Measurements from ENCODE around the gene LRTM2. TPM values are rescaled to one million over a fixed set of nuclear protein-coding genes. Genes with fewer than 3 reads are reported as not detected.

The LRTM2 gene
- total and polyA plus RNA-seq, 7 donors = 0.09 to 0.41 TPM; not detected in 5

DNA sequence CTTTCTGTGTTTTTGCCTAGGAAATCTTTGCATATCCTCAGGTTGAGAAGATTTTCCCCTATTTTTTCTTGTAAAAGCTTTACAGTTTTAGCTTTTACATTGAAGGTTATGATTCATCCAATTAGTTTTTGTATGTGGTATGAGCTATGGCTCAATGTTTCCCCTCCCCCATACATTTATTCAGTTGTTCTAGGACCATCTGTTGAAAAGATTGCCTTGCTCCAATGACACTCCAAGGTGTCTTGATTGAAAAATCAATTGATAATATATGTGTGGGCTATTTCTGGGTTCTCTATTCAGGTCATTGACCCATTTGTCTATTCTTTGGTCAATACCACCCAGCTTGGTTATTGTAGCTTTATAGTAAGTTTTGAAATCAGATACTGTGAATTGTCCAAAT, 42.6 kb downstream of the LRTM2 start:
- Histone ChIP-seq H3K27me3 (peaks cover 0 to 7% (median 3%) of the 10 kb centered on the region in 3 donors), H3K4me3 (no peak overlapping the region), H3K36me3 (no peaks in the 10 kb centered on the region), H3K27ac (no peak overlapping the region), H3K4me1 (no peaks in the 10 kb centered on the region), H3K9me3 (no peaks in the 10 kb centered on the region)
- TF ChIP-seq EP300 (IDR thresholded peaks at IDR 0.05) (no peak), POLR2AphosphoS5 (IDR thresholded peaks at IDR 0.05) (no peak), POLR2A (IDR thresholded peaks at IDR 0.05) (no peak)
- TF ChIP-seq, protein P1, sequence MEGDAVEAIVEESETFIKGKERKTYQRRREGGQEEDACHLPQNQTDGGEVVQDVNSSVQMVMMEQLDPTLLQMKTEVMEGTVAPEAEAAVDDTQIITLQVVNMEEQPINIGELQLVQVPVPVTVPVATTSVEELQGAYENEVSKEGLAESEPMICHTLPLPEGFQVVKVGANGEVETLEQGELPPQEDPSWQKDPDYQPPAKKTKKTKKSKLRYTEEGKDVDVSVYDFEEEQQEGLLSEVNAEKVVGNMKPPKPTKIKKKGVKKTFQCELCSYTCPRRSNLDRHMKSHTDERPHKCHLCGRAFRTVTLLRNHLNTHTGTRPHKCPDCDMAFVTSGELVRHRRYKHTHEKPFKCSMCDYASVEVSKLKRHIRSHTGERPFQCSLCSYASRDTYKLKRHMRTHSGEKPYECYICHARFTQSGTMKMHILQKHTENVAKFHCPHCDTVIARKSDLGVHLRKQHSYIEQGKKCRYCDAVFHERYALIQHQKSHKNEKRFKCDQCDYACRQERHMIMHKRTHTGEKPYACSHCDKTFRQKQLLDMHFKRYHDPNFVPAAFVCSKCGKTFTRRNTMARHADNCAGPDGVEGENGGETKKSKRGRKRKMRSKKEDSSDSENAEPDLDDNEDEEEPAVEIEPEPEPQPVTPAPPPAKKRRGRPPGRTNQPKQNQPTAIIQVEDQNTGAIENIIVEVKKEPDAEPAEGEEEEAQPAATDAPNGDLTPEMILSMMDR (IDR thresholded peaks at IDR 0.05) = no peak
- intact Hi-C loops (cut with DNase I) = no loop called here
- DNase-seq = no peak

DNA sequence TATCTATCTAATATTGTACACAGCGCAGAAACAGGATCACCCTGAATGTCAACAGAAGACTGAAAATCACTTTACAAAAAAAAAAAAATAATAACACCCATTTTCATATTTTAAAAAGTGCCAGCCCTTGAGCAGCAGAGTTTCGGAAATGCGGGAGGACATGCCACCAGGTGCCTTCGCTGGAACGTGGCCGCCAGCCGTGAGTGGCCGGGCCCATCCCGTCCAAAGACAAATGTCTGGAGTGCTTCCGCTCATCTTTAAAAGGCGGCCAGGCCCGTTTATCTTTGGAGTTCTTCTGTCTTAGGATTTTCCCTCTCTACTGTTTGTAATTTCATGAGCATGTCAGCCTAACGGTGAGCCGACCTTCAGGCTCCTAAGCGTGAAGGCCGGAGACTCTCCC, 43.5 kb downstream of the LRTM2 start:
- H3K27me3 ChIP-seq = peaks cover 0 to 7% (median 3%) of the 10 kb centered on the region in 3 donors
- 85 to 94% methylated on average over 16 of the region's 16 CpGs for WGBS, 2 donors
- H3K4me1 ChIP-seq = no peaks in the 10 kb centered on the region
- H3K27ac ChIP-seq = no peak overlapping the region
- no peaks in the 10 kb centered on the region for H3K9me3 ChIP-seq
- TF ChIP-seq EP300 (IDR thresholded peaks at IDR 0.05) = no peak
- TF ChIP-seq, protein P1 (IDR thresholded peaks at IDR 0.05) = no peak
- no peak for TF ChIP-seq POLR2A (IDR thresholded peaks at IDR 0.05)
- no peak for TF ChIP-seq POLR2AphosphoS5 (IDR thresholded peaks at IDR 0.05)
- no peaks in the 10 kb centered on the region for H3K36me3 ChIP-seq
- intact Hi-C loops (cut with DNase I) = no loop called here
- H3K4me3 ChIP-seq = no peak overlapping the region
- no peak for DNase-seq

DNA sequence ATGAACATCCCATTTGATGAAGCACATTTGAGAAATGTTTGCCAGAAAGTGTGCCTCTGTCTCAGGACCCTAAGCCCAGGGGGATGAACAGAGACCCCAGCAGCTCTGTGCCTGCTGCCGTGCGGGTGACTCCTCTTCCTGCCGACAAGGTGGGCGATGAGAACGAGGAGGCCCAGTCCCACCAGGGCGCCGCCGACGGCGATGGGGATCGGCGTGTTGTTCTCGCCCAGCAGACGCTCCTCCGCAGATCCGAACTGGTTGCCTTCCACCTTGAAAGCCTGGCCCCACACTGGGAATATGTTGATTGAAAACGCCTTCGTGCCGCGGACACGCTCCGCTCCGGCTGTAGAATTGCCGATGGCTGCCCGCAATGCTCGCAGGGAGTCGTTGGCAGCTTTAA, 44.1 kb downstream of the LRTM2 start:
- H3K36me3 ChIP-seq = no peaks in the 10 kb centered on the region
- no peak for DNase-seq
- no peak overlapping the region for H3K4me3 ChIP-seq
- no peak overlapping the region for H3K27ac ChIP-seq
- intact Hi-C loops (cut with DNase I) = no loop called here
- 65 to 84% methylated on average over 27 of the region's 27 CpGs for WGBS, 2 donors
- TF ChIP-seq POLR2A (IDR thresholded peaks at IDR 0.05) (no peak), POLR2AphosphoS5 (IDR thresholded peaks at IDR 0.05) (no peak), EP300 (IDR thresholded peaks at IDR 0.05) (no peak)
- TF ChIP-seq, protein P1 (IDR thresholded peaks at IDR 0.05) = no peak
- no peaks in the 10 kb centered on the region for H3K4me1 ChIP-seq
- no peaks in the 10 kb centered on the region for H3K9me3 ChIP-seq
- H3K27me3 ChIP-seq = peaks cover 0 to 7% (median 3%) of the 10 kb centered on the region in 3 donors

DNA sequence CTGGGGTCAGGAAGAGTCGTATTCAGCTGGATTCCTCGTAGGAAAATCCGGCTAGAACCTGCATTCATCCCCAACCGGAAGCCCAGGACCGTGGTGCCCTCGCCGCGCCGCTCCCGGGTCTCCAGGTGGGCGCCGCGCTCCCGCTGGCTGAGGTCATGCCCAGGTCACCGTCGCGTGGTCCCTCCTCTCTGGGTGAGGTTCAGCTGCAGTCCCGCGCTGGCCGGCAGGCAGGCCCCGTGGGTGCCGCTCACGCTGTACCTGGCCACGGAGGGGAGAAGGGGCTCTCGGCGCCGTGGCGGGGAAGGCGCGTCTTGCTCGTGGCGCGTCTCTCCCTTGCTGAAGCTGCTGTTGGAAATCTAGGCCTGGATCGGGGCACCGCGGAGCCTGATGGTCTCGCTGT, 44.5 kb downstream of the LRTM2 start:
- H3K9me3 ChIP-seq = no peaks in the 10 kb centered on the region
- no peak for DNase-seq
- H3K27me3 ChIP-seq = peaks cover 0 to 7% (median 3%) of the 10 kb centered on the region in 3 donors
- WGBS, 2 donors = 64 to 76% methylated on average over 37 of the region's 37 CpGs
- intact Hi-C loops (cut with DNase I) = no loop called here
- H3K4me3 ChIP-seq = no peak overlapping the region
- H3K27ac ChIP-seq = no peak overlapping the region
- no peak for TF ChIP-seq POLR2A (IDR thresholded peaks at IDR 0.05)
- TF ChIP-seq, protein P1 (IDR thresholded peaks at IDR 0.05) = no peak
- no peak for TF ChIP-seq EP300 (IDR thresholded peaks at IDR 0.05)
- no peak for TF ChIP-seq POLR2AphosphoS5 (IDR thresholded peaks at IDR 0.05)
- no peaks in the 10 kb centered on the region for H3K4me1 ChIP-seq
- H3K36me3 ChIP-seq = no peaks in the 10 kb centered on the region

DNA sequence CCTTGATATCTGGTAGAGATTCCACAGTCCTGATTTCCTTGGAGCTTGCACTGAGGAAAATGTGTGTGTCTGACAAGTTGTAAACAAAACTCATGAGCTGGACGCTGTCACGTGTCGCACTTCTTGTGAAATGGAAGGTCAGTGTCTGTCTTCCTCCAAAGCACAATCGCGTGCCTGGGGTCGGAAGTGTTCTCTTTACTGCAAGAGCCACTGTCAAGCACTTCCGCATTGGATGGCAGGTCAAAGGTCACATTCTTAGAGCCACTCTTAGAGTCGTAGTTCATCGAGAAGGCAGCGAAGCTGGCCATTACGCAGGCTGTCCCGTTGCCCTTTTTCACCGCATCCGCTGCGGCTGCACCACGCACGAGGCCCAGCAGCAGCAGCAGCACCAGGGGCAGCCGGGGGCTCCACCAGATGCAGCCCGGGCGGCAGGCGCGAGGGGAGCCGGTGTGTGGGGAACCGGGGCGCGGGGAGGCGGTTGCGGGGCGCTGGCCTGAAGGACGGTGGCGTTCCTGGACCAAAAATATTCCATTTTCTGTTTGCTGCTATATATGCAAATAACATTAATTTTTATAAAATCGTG, 45.0 kb downstream of the LRTM2 start:
- H3K4me3 ChIP-seq = no peak overlapping the region
- TF ChIP-seq, protein P1 (IDR thresholded peaks at IDR 0.05) = no peak
- TF ChIP-seq POLR2A (IDR thresholded peaks at IDR 0.05) = no peak
- no peak for TF ChIP-seq POLR2AphosphoS5 (IDR thresholded peaks at IDR 0.05)
- no peak for TF ChIP-seq EP300 (IDR thresholded peaks at IDR 0.05)
- peaks cover 0 to 7% (median 3%) of the 10 kb centered on the region in 3 donors for H3K27me3 ChIP-seq
- no peak for DNase-seq
- no peaks in the 10 kb centered on the region for H3K4me1 ChIP-seq
- H3K27ac ChIP-seq = no peak overlapping the region
- intact Hi-C loops (cut with DNase I) = no loop called here
- 85 to 87% methylated on average over 32 of the region's 32 CpGs for WGBS, 2 donors
- no peaks in the 10 kb centered on the region for H3K9me3 ChIP-seq
- no peaks in the 10 kb centered on the region for H3K36me3 ChIP-seq

All from sigmoid colon (tissue), 7 donors.